B cell (primary cell): ENCODE data around the gene METTL26.

Experiments
- CTCF ChIP-seq: fragments of 200-600 bp; IDR thresholded peaks from one replicate; pipeline ENCODE4 v1.8.0; 2022; ENCODE audit warnings: antibody characterized with exemption, mild to moderate bottlenecking
- EZH2 ChIP-seq: IDR thresholded peaks from 2 replicates; pipeline ENCODE4 v1.6.1; 2012; ENCODE audit warnings: borderline replicate concordance, low read depth, mild to moderate bottlenecking, moderate library complexity, low read length; ENCODE audit not compliant: insufficient read depth, poor library complexity, severe bottlenecking

GRCh38 chr16:684961-685696 is 49.0 kb upstream of the METTL26 start:
- TF ChIP-seq CTCF: no peak
- no peak for TF ChIP-seq EZH2
